Esophagus muscularis mucosa (tissue), 4 donors: ENCODE results near the gene TMC5.

Source experiments
- EP300 ChIP-seq: sonication (generic); formaldehyde crosslinking; IDR thresholded peaks from one replicate; pipeline ENCODE4 v1.6.1; 2017; ENCODE audit warnings: antibody characterized with exemption
- POLR2A ChIP-seq: fragments of 450-650 bp; IDR thresholded peaks from one replicate; pipeline ENCODE4 v1.6.1; 2017; ENCODE audit warnings: antibody characterized with exemption, moderate library complexity, mild to moderate bottlenecking, low read depth
- POLR2AphosphoS5 ChIP-seq, 2 donors: sonication (generic); formaldehyde crosslinking; IDR thresholded peaks; one replicate each; pipeline ENCODE4 v1.6.1; 2017; ENCODE audit warnings: antibody characterized with exemption in 2 of 2
- TF ChIP-seq, protein P1 (sequence below), 3 experiments: fragments of 200-600 bp in 2 of 3; fragments of 450-650 bp in 1 of 3; sonication (generic) in 2 of 3; IDR thresholded peaks; one replicate each; pipeline ENCODE4 v1.5.1; 2017 to 2019; ENCODE audit warnings: antibody characterized with exemption in 3 of 3, mild to moderate bottlenecking in 2 of 3, moderate library complexity in 1 of 3

DNA sequence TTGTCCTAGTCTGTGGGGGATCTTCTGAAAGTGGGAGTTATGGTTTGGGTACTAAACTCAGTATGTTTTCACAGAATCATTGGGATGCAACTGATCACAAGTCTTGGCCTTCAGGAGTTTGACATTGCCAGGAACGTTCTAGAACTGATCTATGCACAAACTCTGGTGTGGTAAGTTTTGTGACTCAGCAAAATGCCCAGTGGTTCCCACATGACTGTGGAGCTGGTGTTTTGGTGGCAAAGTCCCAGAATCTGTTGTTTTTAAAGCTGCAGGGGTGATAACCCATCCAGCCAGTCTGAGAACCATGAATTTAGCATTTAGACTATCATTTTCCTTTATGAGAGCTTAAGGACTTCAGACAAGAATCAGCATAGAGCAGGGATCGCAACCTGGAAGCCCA lies 63.6 kb downstream of the TMC5 start:
- TF ChIP-seq, protein P1, sequence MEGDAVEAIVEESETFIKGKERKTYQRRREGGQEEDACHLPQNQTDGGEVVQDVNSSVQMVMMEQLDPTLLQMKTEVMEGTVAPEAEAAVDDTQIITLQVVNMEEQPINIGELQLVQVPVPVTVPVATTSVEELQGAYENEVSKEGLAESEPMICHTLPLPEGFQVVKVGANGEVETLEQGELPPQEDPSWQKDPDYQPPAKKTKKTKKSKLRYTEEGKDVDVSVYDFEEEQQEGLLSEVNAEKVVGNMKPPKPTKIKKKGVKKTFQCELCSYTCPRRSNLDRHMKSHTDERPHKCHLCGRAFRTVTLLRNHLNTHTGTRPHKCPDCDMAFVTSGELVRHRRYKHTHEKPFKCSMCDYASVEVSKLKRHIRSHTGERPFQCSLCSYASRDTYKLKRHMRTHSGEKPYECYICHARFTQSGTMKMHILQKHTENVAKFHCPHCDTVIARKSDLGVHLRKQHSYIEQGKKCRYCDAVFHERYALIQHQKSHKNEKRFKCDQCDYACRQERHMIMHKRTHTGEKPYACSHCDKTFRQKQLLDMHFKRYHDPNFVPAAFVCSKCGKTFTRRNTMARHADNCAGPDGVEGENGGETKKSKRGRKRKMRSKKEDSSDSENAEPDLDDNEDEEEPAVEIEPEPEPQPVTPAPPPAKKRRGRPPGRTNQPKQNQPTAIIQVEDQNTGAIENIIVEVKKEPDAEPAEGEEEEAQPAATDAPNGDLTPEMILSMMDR (IDR thresholded peaks at IDR 0.05) = no peak
- TF ChIP-seq POLR2AphosphoS5 (IDR thresholded peaks at IDR 0.05) (no peak), POLR2A (no peak), EP300 (no peak)
